Measurements from ENCODE around the gene DYNC1I1.

The DYNC1I1 gene

GRCh38 chr7:95871896-95872295, 99.5 kb downstream of the DYNC1I1 start:
- no peak for TF ChIP-seq CTCF (IDR thresholded peaks at IDR 0.05; ENCODE audit: insufficient read depth, low read length, poor library complexity, severe bottlenecking)
- Histone ChIP-seq H3K36me3 (ENCODE audit: control insufficient read depth, insufficient read depth, low read length) (no peaks in the 10 kb centered on the region), H3K27me3 (replicated peaks; ENCODE audit: control insufficient read depth, insufficient read depth, low read length) (no peaks in the 10 kb centered on the region), H3K4me3 (replicated peaks; ENCODE audit: low read depth, low read length) (no peak overlapping the region)
- no peak for DNase-seq (ENCODE audit: extremely low read depth, insufficient read length)

GRCh38 chr7:95874129-95874528, 101.8 kb downstream of the DYNC1I1 start:
- DNase-seq (ENCODE audit: extremely low read depth, insufficient read length), result no peak
- H3K27me3 ChIP-seq (replicated peaks; ENCODE audit: control insufficient read depth, insufficient read depth, low read length), result no peaks in the 10 kb centered on the region
- H3K4me3 ChIP-seq (replicated peaks; ENCODE audit: low read depth, low read length), result no peak overlapping the region
- TF ChIP-seq CTCF (IDR thresholded peaks at IDR 0.05; ENCODE audit: insufficient read depth, low read length, poor library complexity, severe bottlenecking), result no peak
- H3K36me3 ChIP-seq (ENCODE audit: control insufficient read depth, insufficient read depth, low read length), result no peaks in the 10 kb centered on the region

- no peak for DNase-seq (ENCODE audit: extremely low read depth, insufficient read length)
Observed at GRCh38 chr7:95874541-95875265, 102.3 kb downstream of the DYNC1I1 start.

GRCh38 chr7:95875519-95875918, 103.2 kb downstream of the DYNC1I1 start:
- Histone ChIP-seq H3K4me3 (replicated peaks; ENCODE audit: low read depth, low read length) (no peak overlapping the region), H3K27me3 (replicated peaks; ENCODE audit: control insufficient read depth, insufficient read depth, low read length) (no peaks in the 10 kb centered on the region), H3K36me3 (ENCODE audit: control insufficient read depth, insufficient read depth, low read length) (no peaks in the 10 kb centered on the region)
- DNase-seq (ENCODE audit: extremely low read depth, insufficient read length), result no peak
- no peak for TF ChIP-seq CTCF (IDR thresholded peaks at IDR 0.05; ENCODE audit: insufficient read depth, low read length, poor library complexity, severe bottlenecking)

More at GRCh38 chr7:95874541-95875265, 102.3 kb downstream of the DYNC1I1 start:
- no peak for TF ChIP-seq CTCF (IDR thresholded peaks at IDR 0.05; ENCODE audit: insufficient read depth, low read length, poor library complexity, severe bottlenecking)
- no peaks in the 10 kb centered on the region for H3K27me3 ChIP-seq (replicated peaks; ENCODE audit: control insufficient read depth, insufficient read depth, low read length)
- H3K36me3 ChIP-seq (ENCODE audit: control insufficient read depth, insufficient read depth, low read length), result no peaks in the 10 kb centered on the region
- no peak overlapping the region for H3K4me3 ChIP-seq (replicated peaks; ENCODE audit: low read depth, low read length)

- no peak for TF ChIP-seq CTCF (IDR thresholded peaks at IDR 0.05; ENCODE audit: insufficient read depth, low read length, poor library complexity, severe bottlenecking)
- no peak overlapping the region for H3K4me3 ChIP-seq (replicated peaks; ENCODE audit: low read depth, low read length)
- H3K36me3 ChIP-seq (ENCODE audit: control insufficient read depth, insufficient read depth, low read length), result no peaks in the 10 kb centered on the region
- no peaks in the 10 kb centered on the region for H3K27me3 ChIP-seq (replicated peaks; ENCODE audit: control insufficient read depth, insufficient read depth, low read length)
- DNase-seq (ENCODE audit: extremely low read depth, insufficient read length), result no peak
Observed at GRCh38 chr7:95878677-95879076, 106.3 kb downstream of the DYNC1I1 start.

GRCh38 chr7:95881597-95881996, 109.2 kb downstream of the DYNC1I1 start:
- no peak for TF ChIP-seq CTCF (IDR thresholded peaks at IDR 0.05; ENCODE audit: insufficient read depth, low read length, poor library complexity, severe bottlenecking)
- Histone ChIP-seq H3K36me3 (ENCODE audit: control insufficient read depth, insufficient read depth, low read length) (no peaks in the 10 kb centered on the region), H3K27me3 (replicated peaks; ENCODE audit: control insufficient read depth, insufficient read depth, low read length) (no peaks in the 10 kb centered on the region), H3K4me3 (replicated peaks; ENCODE audit: low read depth, low read length) (no peak overlapping the region)
- no peak for DNase-seq (ENCODE audit: extremely low read depth, insufficient read length)

Measured in GM06990 (cell line).